Gastrocnemius medialis (tissue), 4 donors: Measurements from ENCODE around the gene SNAPC2. TPM values are rescaled to one million over a fixed set of nuclear protein-coding genes. Genes with fewer than 3 reads are reported as not detected.
A peak's percentile ranks its signal among the peaks of the same experiment; 100 is the strongest.

Experiments
- ATAC-seq, 2 donors: fragments of 150-250 bp; one replicate each; pipeline ENCODE4 v1.9.1; 2016
- DNase-seq, 2 donors: peaks; one replicate each; pipeline ENCODE4 v3.0.0-alpha.2; 2019
- H3K27ac ChIP-seq, 4 donors: fragments of 200-600 bp; sonication (generic); 1 replicate in 1 of 4; 2 replicates in 3 of 4; pipeline ENCODE4 v1.5.1; 2016 to 2018; ENCODE audit warnings: mild to moderate bottlenecking in 2 of 4, moderate library complexity in 1 of 4
- H3K27me3 ChIP-seq, 3 donors: fragments of 200-600 bp; sonication (generic) in 2 of 3; 1 replicate in 1 of 3; 2 replicates in 2 of 3; pipeline versions ENCODE4 v1.5.1 to v1.6.0; 2016 to 2019; ENCODE audit warnings: mild to moderate bottlenecking in 1 of 3, moderate library complexity in 1 of 3
- H3K36me3 ChIP-seq, 2 donors: fragments of 200-600 bp; sonication (generic) in 1 of 2; one replicate each; pipeline ENCODE4 v1.5.1; 2017 to 2018
- H3K4me1 ChIP-seq, 2 donors: fragments of 200-600 bp; sonication (generic) in 1 of 2; one replicate each; pipeline ENCODE4 v1.5.1; 2016 to 2017; ENCODE audit warnings: mild to moderate bottlenecking in 2 of 2
- H3K4me3 ChIP-seq, 4 donors: fragments of 200-600 bp; sonication (generic) in 3 of 4; 1 replicate in 1 of 4; 2 replicates in 3 of 4; pipeline ENCODE4 v1.5.1; 2016 to 2019; ENCODE audit warnings: mild to moderate bottlenecking in 2 of 4
- H3K9me3 ChIP-seq, 3 donors: fragments of 200-600 bp; sonication (generic) in 2 of 3; 1 replicate in 1 of 3; 2 replicates in 2 of 3; pipeline ENCODE4 v1.5.1; 2016 to 2019
- CTCF ChIP-seq, 5 experiments: fragments of 450-650 bp in 3 of 5; fragments of 200-600 bp in 2 of 5; sonication (generic) in 2 of 5; IDR thresholded peaks in 4 of 5; conservative IDR thresholded peaks in 1 of 5; 1 replicate in 4 of 5; 2 replicates in 1 of 5; pipeline ENCODE4 v1.5.1; 2016 to 2019; ENCODE audit warnings: antibody characterized with exemption in 5 of 5, mild to moderate bottlenecking in 3 of 5, moderate library complexity in 3 of 5
- POLR2A ChIP-seq, 2 donors: fragments of 450-650 bp; IDR thresholded peaks; one replicate each; pipeline ENCODE4 v1.6.1; 2017; ENCODE audit warnings: antibody characterized with exemption in 2 of 2, mild to moderate bottlenecking in 2 of 2, moderate library complexity in 2 of 2
- in situ Hi-C, 4 donors: fragments of 200-750 bp; cut with MboI; loops; one replicate each; pipeline versions ENCODE4 v1.15.0 to v1.8.0; 2017; ENCODE audit warnings: low sequenced_read_pairs in 4 of 4
- intact Hi-C: fragments of 100-400 bp; cut with DNase I; formaldehyde crosslinking; loops from one replicate; pipeline ENCODE4 v1.15.1; 2023; ENCODE audit warnings: low total_unique reads
- total RNA-seq, 4 donors: library from RNA; depleted of rRNA; stranded (reverse); fragments of >200 nt; gene quantifications; one replicate each; pipeline versions ENCODE4 v1.1.0 to v1.2.3, GENCODE V29; 2016

SNAPC2 gene
- total RNA-seq, 4 donors from 2014 or later: 4.6 to 10.9 (median 7.1) TPM

GRCh38 chr19:7931221-7932061 is 11.3 kb downstream of the SNAPC2 start:
- DNase-seq (no peak), ATAC-seq (no peak)
- TF ChIP-seq CTCF (IDR thresholded peaks at IDR 0.05 in 4 of 5, conservative IDR thresholded peaks at IDR 0.05 in 1 of 5) (no peak), POLR2A (IDR thresholded peaks at IDR 0.05) (no peak)
- intact Hi-C loops (no loop called here), in situ Hi-C loops (no loop called here)
- Histone ChIP-seq H3K4me1 (peaks cover 5 to 13% of the 10 kb centered on the region in 2 donors), H3K27ac (peak overlapping the region in 1 of 4 donors; percentile 41), H3K4me3 (no peak overlapping the region), H3K9me3 (no peaks in the 10 kb centered on the region), H3K36me3 (peaks cover 0 to 61% of the 10 kb centered on the region in 2 donors), H3K27me3 (no peaks in the 10 kb centered on the region)

GRCh38 chr19:7932276-7932929 is 12.3 kb downstream of the SNAPC2 start:
- no peaks in the 10 kb centered on the region for H3K9me3 ChIP-seq
- TF ChIP-seq CTCF (IDR thresholded peaks at IDR 0.05 in 4 of 5, conservative IDR thresholded peaks at IDR 0.05 in 1 of 5) (no peak), POLR2A (IDR thresholded peaks at IDR 0.05) (no peak)
- DNase-seq (no peak), ATAC-seq (no peak)
- H3K4me3 ChIP-seq: no peak overlapping the region
- no peaks in the 10 kb centered on the region for H3K27me3 ChIP-seq
- H3K4me1 ChIP-seq: peaks cover 5 to 11% of the 10 kb centered on the region in 2 donors
- intact Hi-C loops (no loop called here), in situ Hi-C loops (no loop called here)
- H3K36me3 ChIP-seq: peaks cover 0 to 71% of the 10 kb centered on the region in 2 donors
- H3K27ac ChIP-seq: no peak overlapping the region

GRCh38 chr19:7932930-7933300 is 12.8 kb downstream of the SNAPC2 start:
- ATAC-seq (no peak), DNase-seq (no peak)
- Histone ChIP-seq H3K27me3 (no peaks in the 10 kb centered on the region), H3K36me3 (peaks cover 0 to 76% of the 10 kb centered on the region in 2 donors), H3K4me3 (no peak overlapping the region), H3K9me3 (no peaks in the 10 kb centered on the region), H3K27ac (no peak overlapping the region), H3K4me1 (peaks cover 3 to 8% of the 10 kb centered on the region in 2 donors)
- in situ Hi-C loops (no loop called here), intact Hi-C loops (no loop called here)
- TF ChIP-seq POLR2A (IDR thresholded peaks at IDR 0.05) (no peak), CTCF (IDR thresholded peaks at IDR 0.05 in 4 of 5, conservative IDR thresholded peaks at IDR 0.05 in 1 of 5) (no peak)

- in situ Hi-C loops: no loop called here
- intact Hi-C loops: no loop called here
- peaks cover 0 to 3% of the 10 kb centered on the region in 2 donors for H3K4me1 ChIP-seq
- H3K27me3 ChIP-seq: no peaks in the 10 kb centered on the region
- TF ChIP-seq CTCF (IDR thresholded peaks at IDR 0.05 in 4 of 5, conservative IDR thresholded peaks at IDR 0.05 in 1 of 5) (peak in 1 of 5 experiments; percentile 15), POLR2A (IDR thresholded peaks at IDR 0.05) (no peak)
- H3K36me3 ChIP-seq: peaks cover 0 to 81% of the 10 kb centered on the region in 2 donors
- ATAC-seq: no peak
- no peak overlapping the region for H3K4me3 ChIP-seq
- DNase-seq: no peak
- H3K27ac ChIP-seq: no peak overlapping the region
- H3K9me3 ChIP-seq: no peaks in the 10 kb centered on the region
Measured at GRCh38 chr19:7933411-7933810, 13.3 kb downstream of the SNAPC2 start.
